Stimulated activated CD4-positive, alpha-beta T cell treated with anti-CD3 and anti-CD28 coated beads, Interleukin-4, amount 100 ng/mL, for 24 hours (primary cell): ENCODE data around the gene CAMK2A.

Source experiments
- DNase-seq: peaks from one replicate; pipeline ENCODE4 v3.0.0-alpha.2; 2020

The CAMK2A gene

DNA sequence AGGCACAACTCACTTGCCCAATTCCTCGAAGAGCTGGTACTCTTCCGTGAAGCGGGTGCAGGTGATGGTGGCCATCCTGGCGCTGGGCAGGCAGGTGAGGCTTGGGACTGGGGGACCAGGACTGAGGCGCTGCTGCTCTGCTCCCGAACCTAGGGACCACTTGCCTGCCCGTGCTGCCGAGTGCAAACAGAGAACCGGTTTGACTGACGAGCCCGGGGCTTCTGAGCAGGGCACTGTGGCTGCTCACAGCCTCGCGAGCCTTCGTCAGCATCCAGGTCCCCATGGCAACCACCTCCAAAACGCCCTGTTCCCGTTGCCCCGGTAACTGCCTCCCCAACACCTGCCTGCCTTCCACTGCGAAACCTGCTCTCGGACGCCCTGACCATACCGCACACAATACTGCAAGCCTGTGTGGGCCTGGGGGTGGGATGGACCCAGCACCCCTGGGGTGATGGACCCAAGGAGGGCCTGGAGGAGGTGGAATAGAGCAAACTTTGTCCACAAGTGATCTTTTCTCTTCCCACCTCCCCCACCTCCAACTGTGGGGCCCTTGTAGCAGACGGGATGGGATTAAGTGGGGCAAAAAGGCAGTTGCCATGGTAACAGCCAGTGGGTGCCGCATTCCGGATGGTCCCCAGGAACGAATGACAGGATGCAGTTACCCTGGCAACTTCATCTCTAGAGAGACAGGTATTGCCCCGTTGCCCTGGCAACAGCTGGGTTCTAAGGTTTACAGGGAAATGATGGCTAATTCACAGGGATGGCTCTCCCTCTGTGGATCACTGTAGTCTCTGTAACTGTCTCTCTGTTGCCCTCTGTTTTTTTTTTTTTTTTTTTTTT, at the start of gene CAMK2A:
TSS of gene CAMK2A (minus strand) at position 223 of the 840 bp plus-strand sequence. CDS start at position 75, 148 bp downstream.
- no peak for DNase-seq

- no peak for DNase-seq
These were observed 49.6 kb upstream of the CAMK2A start for GRCh38 chr5:150339165-150339564.

DNA sequence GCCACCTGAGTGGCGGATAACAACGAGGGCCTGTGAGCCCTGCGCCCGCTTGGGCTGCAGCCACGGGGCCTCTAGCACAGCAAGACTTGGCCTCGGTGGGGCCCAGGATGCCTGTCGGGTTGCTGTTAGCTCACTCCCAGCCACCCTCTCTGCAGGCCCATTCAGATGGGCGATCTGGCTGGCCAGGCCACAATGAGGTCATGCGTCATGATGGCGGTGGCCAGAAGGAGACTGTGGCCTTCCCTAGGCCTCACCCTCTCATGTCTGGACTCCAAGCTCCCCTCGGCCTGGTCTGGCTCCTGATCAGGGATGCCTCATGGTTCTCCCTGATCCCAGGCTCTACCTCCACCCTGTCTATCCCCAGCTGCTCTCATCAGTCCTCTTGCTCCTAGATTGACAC, 49.0 kb upstream of the CAMK2A start:
- DNase-seq, result no peak

DNA sequence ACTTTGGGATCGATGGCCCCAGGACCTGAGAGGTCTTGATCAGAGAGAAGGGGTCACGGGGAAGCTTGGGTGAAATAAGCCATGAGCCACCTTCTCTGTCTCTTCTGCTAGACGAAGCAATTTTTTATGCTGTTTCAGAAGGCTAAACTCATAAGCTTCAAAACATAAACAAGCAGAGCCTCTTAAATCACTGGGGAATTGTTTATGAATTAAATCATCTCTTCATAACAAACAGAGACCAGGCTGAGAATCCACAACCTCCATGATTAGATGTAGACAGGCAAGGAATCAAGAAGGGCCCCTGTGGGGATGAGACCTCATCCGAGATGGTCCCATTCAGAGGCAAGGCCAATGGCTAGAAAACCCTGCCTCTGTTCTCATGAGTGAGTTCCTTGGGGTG, 46.2 kb upstream of the CAMK2A start:
- DNase-seq, result no peak

DNA sequence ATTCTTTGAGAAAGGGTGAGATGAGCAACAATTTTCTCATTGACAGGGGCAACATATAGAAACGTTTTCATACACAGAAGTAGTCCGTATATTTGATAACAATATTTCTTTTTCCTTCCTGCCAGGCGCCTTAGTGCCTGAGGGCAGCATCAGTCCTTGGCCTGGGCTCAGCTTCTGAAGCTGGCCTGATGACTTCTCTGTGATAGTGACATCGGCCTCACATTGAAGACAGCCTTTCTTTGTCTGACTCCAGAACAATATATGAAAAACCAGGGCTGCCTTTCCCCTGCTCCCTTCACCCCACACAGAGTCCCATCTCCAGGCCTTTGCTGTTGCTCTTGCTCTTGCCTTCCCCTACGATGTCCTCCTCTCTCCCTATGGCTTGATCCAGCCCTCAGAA, 43.8 kb upstream of the CAMK2A start:
- no peak for DNase-seq

DNA sequence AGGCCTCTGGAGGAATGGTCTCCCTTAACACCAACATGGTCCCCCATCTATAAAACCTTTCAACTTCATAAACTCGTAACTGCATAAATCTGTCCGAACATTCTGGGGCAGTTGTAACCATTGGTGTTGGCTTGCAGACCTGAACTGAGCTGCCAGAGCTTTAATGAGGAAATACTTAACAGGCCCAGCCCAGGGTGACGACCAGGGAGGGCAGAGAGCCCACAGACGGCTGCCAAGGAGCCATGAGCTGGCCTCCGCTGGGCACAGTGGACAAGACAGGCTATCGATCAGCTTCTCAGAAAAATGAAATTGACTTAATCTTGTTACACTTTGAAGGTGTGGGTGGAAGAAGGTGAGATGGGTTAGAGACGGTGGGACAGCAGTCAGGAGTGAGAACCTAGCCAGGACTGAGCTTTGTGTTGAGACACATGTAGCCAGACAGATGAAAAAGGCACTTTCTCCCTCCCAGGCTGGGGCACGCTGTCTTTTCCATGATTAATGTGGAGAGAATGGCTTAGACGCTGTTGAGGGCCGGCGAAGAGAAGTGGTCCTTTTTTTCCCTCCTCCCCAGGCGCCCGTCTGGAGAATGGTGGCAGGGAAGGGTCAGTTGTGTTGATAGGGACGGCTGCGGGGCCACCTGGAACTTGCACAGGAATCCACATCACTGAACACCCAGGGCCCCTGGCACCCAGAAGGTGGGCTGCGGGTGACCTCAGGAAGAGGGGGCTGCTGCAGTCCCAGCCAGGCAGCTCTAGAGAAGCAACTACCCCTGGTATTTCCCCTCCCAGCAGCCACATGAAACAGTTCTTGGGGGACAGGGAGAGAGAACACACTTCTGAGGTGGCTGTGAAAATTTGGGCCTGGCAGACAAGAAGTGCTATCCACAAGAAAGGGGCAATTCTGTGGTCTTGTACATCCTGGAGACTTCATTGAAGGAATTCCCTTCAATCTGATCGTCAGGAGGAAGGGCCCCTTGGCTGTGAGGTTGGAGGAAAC, 40.6 kb upstream of the CAMK2A start:
- DNase-seq, result no peak

GRCh38 chr5:150329038-150329437, 39.5 kb upstream of the CAMK2A start:
- no peak for DNase-seq

DNA sequence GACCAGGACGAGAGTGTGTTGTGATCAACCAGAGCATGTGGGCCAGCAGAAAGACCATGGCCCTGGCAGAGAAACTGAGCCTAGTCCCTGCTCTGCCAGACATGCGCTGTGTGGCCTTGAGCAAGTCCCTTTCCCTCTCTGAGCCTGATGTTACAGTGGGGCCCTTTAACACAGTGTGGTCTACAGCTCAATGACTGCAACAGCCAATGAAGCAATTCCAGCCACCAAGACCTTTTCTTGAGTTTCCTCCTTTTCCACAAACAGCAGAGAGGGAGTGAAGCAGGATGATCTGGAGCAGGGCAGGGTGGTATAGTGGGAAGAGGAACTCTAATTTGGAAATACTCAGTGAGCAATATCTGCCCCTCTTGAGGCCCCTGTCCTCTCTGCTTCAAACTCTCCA, 38.9 kb upstream of the CAMK2A start:
- no peak for DNase-seq

DNA sequence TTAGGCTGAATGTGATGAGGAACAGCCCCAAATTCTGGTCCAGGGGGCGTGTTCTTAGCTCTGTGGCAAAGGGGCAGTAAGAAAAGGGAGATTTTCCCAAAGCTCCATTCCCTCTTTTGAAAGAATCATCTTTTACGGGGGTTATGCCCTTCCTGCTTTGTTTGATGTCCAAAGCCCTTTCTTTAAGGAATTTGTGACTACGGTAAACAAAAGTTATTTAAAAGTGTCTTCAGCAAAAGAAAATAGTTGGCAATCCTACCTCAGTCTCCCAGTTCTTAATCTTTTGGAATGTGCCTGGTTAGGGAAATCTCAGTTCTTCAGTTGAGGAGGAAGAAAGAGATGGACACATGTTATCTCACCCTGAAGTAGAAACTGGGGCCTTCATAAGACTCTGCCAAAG, 37.6 kb upstream of the CAMK2A start:
- no peak for DNase-seq

DNA sequence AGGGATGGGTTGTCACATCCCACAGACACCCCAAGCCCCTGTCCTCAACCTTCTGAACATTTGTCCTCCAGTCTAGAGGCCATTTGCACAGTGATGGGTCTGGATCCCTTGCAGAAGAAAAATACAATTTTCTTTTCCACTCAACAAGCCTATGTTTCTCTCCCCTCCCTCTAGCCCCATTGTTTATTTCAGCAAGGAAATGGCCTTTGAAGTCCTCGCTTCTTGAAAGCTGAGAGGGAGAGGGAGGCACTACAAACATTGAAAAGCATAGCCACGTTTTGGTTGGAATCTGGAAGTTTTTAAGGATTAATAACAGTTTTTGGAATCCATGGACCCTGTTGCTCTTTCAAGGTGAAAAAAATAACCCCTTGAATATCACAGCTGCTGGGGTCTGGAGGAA, 37.1 kb upstream of the CAMK2A start:
- no peak for DNase-seq

- DNase-seq, result no peak
These were observed 35.9 kb upstream of the CAMK2A start for GRCh38 chr5:150325426-150325825.

DNA sequence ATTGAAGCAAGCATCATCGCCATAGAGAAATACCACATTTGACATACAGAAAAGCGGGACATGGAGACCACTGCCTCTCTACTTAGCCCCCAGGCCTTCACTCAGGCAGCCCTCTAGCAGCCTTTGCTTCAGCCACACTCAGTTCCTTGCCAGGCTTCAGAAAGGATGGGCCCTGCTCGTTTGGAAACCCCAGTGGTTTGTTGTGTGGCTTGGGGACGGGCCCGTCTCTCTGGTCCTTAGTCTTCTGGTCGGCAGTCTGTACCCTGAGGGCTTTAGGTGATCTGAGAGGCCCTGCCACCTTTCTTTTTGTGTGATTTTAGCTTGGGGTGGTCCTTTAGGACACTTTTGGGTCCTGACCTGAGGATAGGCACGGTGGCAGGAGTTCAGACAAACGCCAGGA, 34.2 kb upstream of the CAMK2A start:
- no peak for DNase-seq

- no peak for DNase-seq
These were observed 33.5 kb upstream of the CAMK2A start for GRCh38 chr5:150323092-150323491.

GRCh38 chr5:150322202-150322601, 32.6 kb upstream of the CAMK2A start:
- DNase-seq, result no peak

DNA sequence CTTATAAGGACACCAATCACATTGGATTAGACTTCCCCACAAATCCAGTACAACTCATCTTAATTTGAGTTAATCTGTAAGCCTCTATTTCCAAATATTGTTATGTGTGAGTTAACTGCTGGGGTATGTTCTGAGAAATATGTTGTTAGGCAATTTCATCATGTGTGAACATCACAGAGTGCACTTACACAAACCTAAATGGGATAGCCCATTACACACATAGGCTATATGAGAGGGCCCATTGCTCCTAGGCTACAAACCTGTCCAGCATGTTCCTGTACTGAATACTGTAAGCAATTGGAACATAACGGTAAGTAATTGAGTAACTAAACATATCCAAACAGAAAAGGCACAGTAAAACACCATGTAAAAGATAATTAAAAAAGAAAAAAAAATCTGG, 32.2 kb upstream of the CAMK2A start:
- no peak for DNase-seq

GRCh38 chr5:150321211-150321610, 31.6 kb upstream of the CAMK2A start:
- no peak for DNase-seq

GRCh38 chr5:150320044-150320613, 30.6 kb upstream of the CAMK2A start:
- DNase-seq, result no peak

- DNase-seq, result no peak
These were observed 29.9 kb upstream of the CAMK2A start for GRCh38 chr5:150319484-150319790.

DNA sequence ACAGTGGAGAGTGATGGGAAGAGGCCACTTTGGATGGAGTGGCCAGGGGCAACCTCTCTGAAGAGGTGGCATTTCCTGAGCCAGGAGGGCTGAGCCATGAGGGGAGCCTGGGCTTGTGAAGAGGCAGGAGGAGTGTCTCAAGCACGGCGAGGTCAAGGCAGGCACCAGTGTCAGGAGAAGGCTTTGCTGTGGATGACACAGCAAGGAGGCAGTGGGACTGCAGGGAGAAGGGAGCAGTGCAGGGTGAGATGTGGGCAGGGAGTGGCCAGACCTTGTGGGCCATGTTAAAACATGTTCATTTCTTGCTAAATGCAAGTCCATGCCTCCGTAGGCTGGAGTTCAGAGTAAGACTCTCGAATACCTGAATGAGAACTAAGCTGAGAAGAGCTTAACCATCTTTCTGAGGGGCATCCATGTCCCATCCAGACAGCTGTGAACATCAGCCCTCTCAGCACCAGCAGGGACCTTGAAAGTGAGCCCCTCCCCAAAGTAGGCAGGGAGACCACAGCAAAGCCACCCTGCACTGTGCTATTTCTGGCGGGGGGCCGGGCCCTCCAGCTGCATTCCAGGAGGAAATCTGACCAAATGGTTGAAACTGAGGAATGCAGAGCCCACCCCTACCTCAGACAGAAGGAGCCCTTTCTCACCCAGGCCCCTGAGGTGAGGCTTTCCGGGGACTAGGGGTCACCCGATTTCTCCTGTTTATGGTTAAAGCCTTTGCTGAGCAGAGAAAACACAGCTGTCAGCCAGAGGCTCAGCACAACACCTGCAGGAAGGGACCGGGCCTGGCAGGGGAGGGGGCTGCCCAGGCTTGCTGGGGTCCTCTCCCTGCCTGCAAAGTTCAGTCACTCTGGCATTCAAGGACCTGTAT, 29.3 kb upstream of the CAMK2A start:
- DNase-seq, result no peak

- no peak for DNase-seq
These were observed 27.8 kb upstream of the CAMK2A start for GRCh38 chr5:150317048-150318003.

DNA sequence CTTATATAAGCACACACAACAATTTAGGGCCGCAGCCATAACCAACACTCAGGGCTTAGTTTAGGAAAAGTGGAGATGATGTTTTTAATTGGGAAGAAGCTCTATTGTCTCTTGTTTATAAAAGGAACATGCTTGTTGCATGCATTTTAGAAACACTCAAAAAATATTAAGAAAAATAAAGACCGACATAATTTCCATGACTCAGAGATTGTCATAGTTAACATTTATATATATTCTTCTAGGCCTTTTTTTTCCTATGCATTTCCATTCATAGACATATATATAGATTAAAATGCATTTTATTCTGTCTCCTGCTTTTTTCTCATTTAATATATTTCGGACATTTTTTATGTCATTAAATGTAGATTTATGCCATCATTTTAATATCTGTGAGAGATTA, 26.7 kb upstream of the CAMK2A start:
- no peak for DNase-seq
